Measurements from ENCODE around the gene EMCN.

DNA sequence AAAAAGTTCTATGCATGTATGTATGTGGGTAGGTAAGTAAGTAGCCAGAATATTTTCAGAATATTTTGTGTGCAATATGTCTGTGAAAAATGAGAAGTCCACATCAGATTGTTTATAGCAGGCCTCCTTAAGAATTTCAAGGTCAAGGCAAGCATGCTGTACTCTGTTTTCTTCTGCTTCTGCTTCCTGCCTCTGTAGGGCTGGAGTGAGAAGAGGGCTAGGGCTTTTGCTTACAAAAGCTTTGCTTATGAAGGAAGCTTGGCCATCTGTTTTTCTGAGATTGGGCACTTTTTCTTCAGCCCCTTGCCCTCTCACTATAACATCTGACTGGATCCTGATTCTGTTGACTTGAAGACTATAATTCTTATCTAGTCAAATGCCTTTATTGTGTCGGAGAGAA lies 150.4 kb downstream of the EMCN start:
- TF ChIP-seq, protein P1, sequence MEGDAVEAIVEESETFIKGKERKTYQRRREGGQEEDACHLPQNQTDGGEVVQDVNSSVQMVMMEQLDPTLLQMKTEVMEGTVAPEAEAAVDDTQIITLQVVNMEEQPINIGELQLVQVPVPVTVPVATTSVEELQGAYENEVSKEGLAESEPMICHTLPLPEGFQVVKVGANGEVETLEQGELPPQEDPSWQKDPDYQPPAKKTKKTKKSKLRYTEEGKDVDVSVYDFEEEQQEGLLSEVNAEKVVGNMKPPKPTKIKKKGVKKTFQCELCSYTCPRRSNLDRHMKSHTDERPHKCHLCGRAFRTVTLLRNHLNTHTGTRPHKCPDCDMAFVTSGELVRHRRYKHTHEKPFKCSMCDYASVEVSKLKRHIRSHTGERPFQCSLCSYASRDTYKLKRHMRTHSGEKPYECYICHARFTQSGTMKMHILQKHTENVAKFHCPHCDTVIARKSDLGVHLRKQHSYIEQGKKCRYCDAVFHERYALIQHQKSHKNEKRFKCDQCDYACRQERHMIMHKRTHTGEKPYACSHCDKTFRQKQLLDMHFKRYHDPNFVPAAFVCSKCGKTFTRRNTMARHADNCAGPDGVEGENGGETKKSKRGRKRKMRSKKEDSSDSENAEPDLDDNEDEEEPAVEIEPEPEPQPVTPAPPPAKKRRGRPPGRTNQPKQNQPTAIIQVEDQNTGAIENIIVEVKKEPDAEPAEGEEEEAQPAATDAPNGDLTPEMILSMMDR (conservative IDR thresholded peaks at IDR 0.05): no peak
- no peak for TF ChIP-seq EZH2 (IDR thresholded peaks at IDR 0.05; ENCODE audit: low read depth)

Data from PC-9 (cell line).